ENCODE results near the gene RPL18. TPM values are rescaled to one million over a fixed set of nuclear protein-coding genes. Genes with fewer than 3 reads are reported as not detected.

Gene RPL18
- total RNA-seq, 1 experiment from 2014 or later: 1,417 TPM

DNA sequence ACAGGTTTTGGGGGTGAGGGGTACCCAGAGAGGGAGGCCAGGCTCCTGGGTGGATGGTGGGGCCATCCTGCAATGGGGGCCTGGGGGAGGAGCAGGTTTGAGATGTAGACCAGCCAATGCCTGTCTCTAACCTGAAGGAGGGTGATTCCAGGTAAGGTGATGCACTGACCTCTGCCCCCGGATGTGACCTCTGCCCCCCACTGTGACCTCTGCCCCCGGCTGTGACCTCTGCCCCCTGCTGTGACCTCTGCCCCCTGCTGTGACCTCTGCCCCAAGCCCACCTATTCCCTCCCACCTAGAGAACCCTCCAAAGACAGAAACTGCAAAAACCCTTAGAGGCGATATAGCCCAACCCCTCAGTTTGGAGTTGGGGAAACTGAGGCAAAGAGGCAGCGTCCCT lies 22.7 kb downstream of the RPL18 start:
- BruUV-seq (replicated peaks): no TSS peak
- DNase-seq (ENCODE audit: low spot score): no peak
- H3K9me3 ChIP-seq (ENCODE audit: low read depth, low read length, poor library complexity, severe bottlenecking): no peaks in the 10 kb centered on the region
- no peaks in the 10 kb centered on the region for H3K36me3 ChIP-seq (ENCODE audit: insufficient read depth, low read length, poor library complexity, severe bottlenecking)
- H3K4me3 ChIP-seq (ENCODE audit: low read depth, low read length, poor library complexity, severe bottlenecking): no peak overlapping the region
- H3K4me1 ChIP-seq (ENCODE audit: insufficient read depth, low read length, poor library complexity, severe bottlenecking): no peaks in the 10 kb centered on the region
- ChIA-PET POLR2A (ENCODE audit: low non-redundant PET) (no interaction called here), CTCF (no interaction called here)
- H3K27me3 ChIP-seq (replicated peaks; ENCODE audit: insufficient read depth, low read depth, low read length, poor library complexity): no peaks in the 10 kb centered on the region
- no peak overlapping the region for H3K27ac ChIP-seq (ENCODE audit: low read depth, low read length, poor library complexity, severe bottlenecking)
- intact Hi-C loops (cut with micrococcal nuclease; ENCODE audit: unreplicated experiment): no loop called here
- TF ChIP-seq CTCF (conservative IDR thresholded peaks at IDR 0.05; ENCODE audit: low read depth, low read length) (no peak), EZH2 (IDR thresholded peaks at IDR 0.05; ENCODE audit: borderline replicate concordance, low read depth, low read length, poor library complexity, severe bottlenecking) (no peak)

- intact Hi-C loops (cut with micrococcal nuclease; ENCODE audit: unreplicated experiment): no loop called here
- H3K4me3 ChIP-seq (ENCODE audit: low read depth, low read length, poor library complexity, severe bottlenecking): no peak overlapping the region
- no peaks in the 10 kb centered on the region for H3K27me3 ChIP-seq (replicated peaks; ENCODE audit: insufficient read depth, low read depth, low read length, poor library complexity)
- H3K4me1 ChIP-seq (ENCODE audit: insufficient read depth, low read length, poor library complexity, severe bottlenecking): no peaks in the 10 kb centered on the region
- no peak overlapping the region for H3K27ac ChIP-seq (ENCODE audit: low read depth, low read length, poor library complexity, severe bottlenecking)
- TF ChIP-seq CTCF (conservative IDR thresholded peaks at IDR 0.05; ENCODE audit: low read depth, low read length): no peak
- TF ChIP-seq EZH2 (IDR thresholded peaks at IDR 0.05; ENCODE audit: borderline replicate concordance, low read depth, low read length, poor library complexity, severe bottlenecking): no peak
- POLR2A ChIA-PET (ENCODE audit: low non-redundant PET): no interaction called here
- DNase-seq (ENCODE audit: low spot score): no peak
- CTCF ChIA-PET: no interaction called here
- no peaks in the 10 kb centered on the region for H3K9me3 ChIP-seq (ENCODE audit: low read depth, low read length, poor library complexity, severe bottlenecking)
- no TSS peak for BruUV-seq (replicated peaks)
- H3K36me3 ChIP-seq (ENCODE audit: insufficient read depth, low read length, poor library complexity, severe bottlenecking): no peaks in the 10 kb centered on the region
These were observed 23.1 kb downstream of the RPL18 start for GRCh38 chr19:48595833-48596232.

GRCh38 chr19:48595171-48595570 lies 23.8 kb downstream of the RPL18 start:
- intact Hi-C loops (cut with micrococcal nuclease; ENCODE audit: unreplicated experiment): no loop called here
- H3K27ac ChIP-seq (ENCODE audit: low read depth, low read length, poor library complexity, severe bottlenecking): no peak overlapping the region
- no peak for DNase-seq (ENCODE audit: low spot score)
- TF ChIP-seq EZH2 (IDR thresholded peaks at IDR 0.05; ENCODE audit: borderline replicate concordance, low read depth, low read length, poor library complexity, severe bottlenecking) (no peak), CTCF (conservative IDR thresholded peaks at IDR 0.05; ENCODE audit: low read depth, low read length) (no peak)
- ChIA-PET CTCF (no interaction called here), POLR2A (ENCODE audit: low non-redundant PET) (no interaction called here)
- no TSS peak for BruUV-seq (replicated peaks)
- H3K4me1 ChIP-seq (ENCODE audit: insufficient read depth, low read length, poor library complexity, severe bottlenecking): no peaks in the 10 kb centered on the region
- no peaks in the 10 kb centered on the region for H3K36me3 ChIP-seq (ENCODE audit: insufficient read depth, low read length, poor library complexity, severe bottlenecking)
- H3K4me3 ChIP-seq (ENCODE audit: low read depth, low read length, poor library complexity, severe bottlenecking): no peak overlapping the region
- no peaks in the 10 kb centered on the region for H3K27me3 ChIP-seq (replicated peaks; ENCODE audit: insufficient read depth, low read depth, low read length, poor library complexity)
- H3K9me3 ChIP-seq (ENCODE audit: low read depth, low read length, poor library complexity, severe bottlenecking): no peaks in the 10 kb centered on the region
